ENCODE results near the gene PSORS1C1. TPM values are rescaled to one million over a fixed set of nuclear protein-coding genes. Genes with fewer than 3 reads are reported as not detected.

PSORS1C1 gene
- total and polyA plus RNA-seq, 4 donors: 1.1 to 10.8 (median 2.5) TPM

DNA sequence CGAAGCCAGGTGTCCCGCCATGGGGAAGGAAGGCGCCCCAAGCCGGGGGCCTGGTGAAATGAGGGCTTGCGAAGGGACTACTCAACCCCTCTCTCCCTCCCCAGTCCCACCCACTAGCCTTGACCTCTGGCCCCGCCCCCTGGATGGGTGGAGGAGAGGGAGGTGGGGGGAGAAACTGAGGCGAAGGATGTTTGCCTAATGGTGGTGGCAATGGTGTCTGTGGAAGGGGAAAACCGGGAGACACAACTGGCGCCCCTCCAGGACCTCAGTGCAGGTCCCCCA is 55.9 kb downstream of the PSORS1C1 start, which contains the start of gene POU5F1:
POU5F1 (minus strand) TSS at position 83 of the 282 bp plus-strand sequence; CDS start at position 21, 62 bp downstream.
- Histone ChIP-seq H3K9ac (ENCODE audit: insufficient read depth in 1 of 2, low read length in 2 of 2) (no peak within 1 kb of the TSS), H3K27me3 (ENCODE audit: control insufficient read depth in 3 of 3, insufficient read depth in 3 of 3, low read length in 2 of 3) (no peaks in the 10 kb centered on the region), H3K4me3 (no peak within 1 kb of the TSS), H3K36me3 (ENCODE audit: control insufficient read depth in 4 of 4, insufficient read depth in 4 of 4, low read length in 4 of 4) (no peaks in the 10 kb centered on the region), H3K4me1 (ENCODE audit: control insufficient read depth in 5 of 5, insufficient read depth in 5 of 5, low read length in 5 of 5) (peaks cover 0 to 6% (median 0%) of the 10 kb centered on the region in 5 donors), H3K9me3 (ENCODE audit: control insufficient read depth in 4 of 4, insufficient read depth in 3 of 4, low read length in 3 of 4) (no peaks in the 10 kb centered on the region), H3K27ac (ENCODE audit: low read depth in 1 of 2, low read length in 1 of 2) (no peak within 1 kb of the TSS)
- TF ChIP-seq CTCF (IDR thresholded peaks at IDR 0.05; ENCODE audit: control extremely low read depth, extremely low read depth): no peak
- ATAC-seq (ENCODE audit: insufficient read depth, low FRiP score) (no peak), DNase-seq (no peak)
- 71 to 80% methylated on average over 9 of the region's 9 CpGs for WGBS, 2 donors

DNA sequence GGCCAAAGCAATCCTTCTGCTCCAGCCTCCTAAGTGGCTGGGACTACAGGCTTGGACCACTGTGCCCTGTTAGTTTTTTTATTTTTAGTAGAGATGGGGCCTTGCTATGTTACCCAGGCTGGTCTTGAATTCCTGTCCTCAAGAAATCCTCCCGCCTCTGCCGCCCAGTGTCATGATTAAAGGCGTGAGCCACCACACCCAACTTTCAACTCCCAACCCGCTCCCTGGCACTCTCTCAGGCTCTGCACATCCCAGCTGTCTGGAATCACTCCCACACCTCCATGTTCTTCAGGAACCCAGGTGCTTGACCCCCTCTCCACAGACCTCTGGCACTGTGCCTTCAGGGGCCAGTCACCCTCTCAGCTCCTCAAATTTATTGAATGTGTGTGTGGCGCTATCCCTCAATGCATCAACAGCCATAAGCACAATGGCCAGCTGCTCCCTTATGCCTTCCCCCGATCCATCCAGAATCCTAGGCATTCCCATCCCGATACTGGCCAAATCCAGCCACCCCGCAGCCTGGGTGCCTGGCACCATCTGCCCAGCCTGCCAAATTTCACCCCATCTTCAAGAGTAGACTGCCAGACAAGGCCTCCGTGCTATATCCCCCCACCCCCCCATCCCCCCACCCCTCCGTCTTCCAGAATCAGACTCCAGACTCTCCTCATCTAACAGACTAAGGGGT is 56.5 kb downstream of the PSORS1C1 start:
- 95 to 96% methylated on average over 10 of the region's 10 CpGs for WGBS, 2 donors

GRCh38 chr6:31171931-31172905 is 57.6 kb downstream of the PSORS1C1 start:
- ATAC-seq (ENCODE audit: insufficient read depth, low FRiP score) (no peak), DNase-seq (no peak)
- Histone ChIP-seq H3K4me1 (ENCODE audit: control insufficient read depth in 5 of 5, insufficient read depth in 5 of 5, low read length in 5 of 5) (peaks cover 0 to 13% (median 0%) of the 10 kb centered on the region in 5 donors), H3K27me3 (ENCODE audit: control insufficient read depth in 3 of 3, insufficient read depth in 3 of 3, low read length in 2 of 3) (no peaks in the 10 kb centered on the region), H3K9me3 (ENCODE audit: control insufficient read depth in 4 of 4, insufficient read depth in 3 of 4, low read length in 3 of 4) (no peaks in the 10 kb centered on the region), H3K27ac (ENCODE audit: low read depth in 1 of 2, low read length in 1 of 2) (no peak overlapping the region), H3K36me3 (ENCODE audit: control insufficient read depth in 4 of 4, insufficient read depth in 4 of 4, low read length in 4 of 4) (no peaks in the 10 kb centered on the region), H3K9ac (ENCODE audit: insufficient read depth in 1 of 2, low read length in 2 of 2) (no peak overlapping the region), H3K4me3 (no peak overlapping the region)
- 61 to 78% methylated on average over 16 of the region's 16 CpGs for WGBS, 2 donors
- TF ChIP-seq CTCF (IDR thresholded peaks at IDR 0.05; ENCODE audit: control extremely low read depth, extremely low read depth): no peak

More for the DNA sequence above, 56.5 kb downstream of the PSORS1C1 start:
- Histone ChIP-seq H3K27me3 (ENCODE audit: control insufficient read depth in 3 of 3, insufficient read depth in 3 of 3, low read length in 2 of 3) (no peaks in the 10 kb centered on the region), H3K4me3 (no peak overlapping the region), H3K9ac (ENCODE audit: insufficient read depth in 1 of 2, low read length in 2 of 2) (no peak overlapping the region), H3K27ac (ENCODE audit: low read depth in 1 of 2, low read length in 1 of 2) (no peak overlapping the region), H3K36me3 (ENCODE audit: control insufficient read depth in 4 of 4, insufficient read depth in 4 of 4, low read length in 4 of 4) (no peaks in the 10 kb centered on the region), H3K9me3 (ENCODE audit: control insufficient read depth in 4 of 4, insufficient read depth in 3 of 4, low read length in 3 of 4) (no peaks in the 10 kb centered on the region), H3K4me1 (ENCODE audit: control insufficient read depth in 5 of 5, insufficient read depth in 5 of 5, low read length in 5 of 5) (peaks cover 0 to 12% (median 0%) of the 10 kb centered on the region in 5 donors)
- no peak for DNase-seq
- ATAC-seq (ENCODE audit: insufficient read depth, low FRiP score): no peak
- TF ChIP-seq CTCF (IDR thresholded peaks at IDR 0.05; ENCODE audit: control extremely low read depth, extremely low read depth): no peak

All from lung (tissue), 12 donors.